Measurements from ENCODE around the gene EPHA1. TPM values are rescaled to one million over a fixed set of nuclear protein-coding genes. Genes with fewer than 3 reads are reported as not detected.

Gene EPHA1
- total RNA-seq, 1 experiment from 2014 or later = 0.39 TPM

DNA sequence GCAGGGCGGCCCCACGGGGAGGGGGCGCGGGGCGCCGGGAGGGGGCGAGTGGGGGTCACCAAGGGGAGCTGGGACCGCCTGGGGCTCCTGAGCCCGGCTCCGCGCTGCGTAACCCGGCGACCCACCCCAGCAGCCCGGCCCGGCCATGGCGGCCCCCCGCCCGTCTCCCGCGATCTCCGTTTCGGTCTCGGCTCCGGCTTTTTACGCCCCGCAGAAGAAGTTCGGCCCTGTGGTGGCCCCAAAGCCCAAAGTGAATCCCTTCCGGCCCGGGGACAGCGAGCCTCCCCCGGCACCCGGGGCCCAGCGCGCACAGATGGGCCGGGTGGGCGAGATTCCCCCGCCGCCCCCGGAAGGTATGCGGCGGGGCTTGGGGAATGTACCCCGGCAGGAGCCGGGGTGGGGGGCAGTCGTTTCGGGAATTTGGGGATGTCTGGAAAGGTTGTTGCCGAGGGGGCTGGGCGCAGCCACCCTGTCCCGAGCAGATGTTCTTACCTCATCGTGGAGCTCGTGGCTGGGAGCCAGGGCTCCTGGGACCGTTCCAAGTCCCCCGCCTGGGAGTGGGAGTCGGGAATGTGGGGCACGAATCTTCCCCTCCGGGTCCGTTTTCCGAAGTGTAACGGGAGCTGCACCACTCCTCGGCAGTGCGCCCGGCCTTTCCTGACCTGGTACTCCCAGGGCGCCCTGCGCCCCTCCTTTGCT, 27.1 kb downstream of the EPHA1 start:
- H3K4me3 ChIP-seq (ENCODE audit: low read depth in 2 of 2, low read length in 2 of 2) = peak overlapping the region; percentile 80 to 96
- H3K9me3 ChIP-seq (ENCODE audit: control insufficient read depth, insufficient read depth, low read depth, low read length) = no peaks in the 10 kb centered on the region
- ChIA-PET CTCF (no interaction called here), POLR2A (no interaction called here)
- ATAC-seq (no peak; the same call in 1 of the 2 replicates), DNase-seq (ENCODE audit: low read depth, low spot score) (no peak)
- peak overlapping the region; percentile 82 for H3K27ac ChIP-seq (ENCODE audit: low read length)
- TF ChIP-seq TCF7L2 (IDR thresholded peaks at IDR 0.05; ENCODE audit: low read depth, low read length) (no peak), SIN3A (IDR thresholded peaks at IDR 0.05; ENCODE audit: borderline replicate concordance, insufficient read depth, low read depth, low read length) (no peak), POLR2AphosphoS5 (IDR thresholded peaks at IDR 0.05; ENCODE audit: low read depth, low read length) (no peak)
- TF ChIP-seq, protein P1, sequence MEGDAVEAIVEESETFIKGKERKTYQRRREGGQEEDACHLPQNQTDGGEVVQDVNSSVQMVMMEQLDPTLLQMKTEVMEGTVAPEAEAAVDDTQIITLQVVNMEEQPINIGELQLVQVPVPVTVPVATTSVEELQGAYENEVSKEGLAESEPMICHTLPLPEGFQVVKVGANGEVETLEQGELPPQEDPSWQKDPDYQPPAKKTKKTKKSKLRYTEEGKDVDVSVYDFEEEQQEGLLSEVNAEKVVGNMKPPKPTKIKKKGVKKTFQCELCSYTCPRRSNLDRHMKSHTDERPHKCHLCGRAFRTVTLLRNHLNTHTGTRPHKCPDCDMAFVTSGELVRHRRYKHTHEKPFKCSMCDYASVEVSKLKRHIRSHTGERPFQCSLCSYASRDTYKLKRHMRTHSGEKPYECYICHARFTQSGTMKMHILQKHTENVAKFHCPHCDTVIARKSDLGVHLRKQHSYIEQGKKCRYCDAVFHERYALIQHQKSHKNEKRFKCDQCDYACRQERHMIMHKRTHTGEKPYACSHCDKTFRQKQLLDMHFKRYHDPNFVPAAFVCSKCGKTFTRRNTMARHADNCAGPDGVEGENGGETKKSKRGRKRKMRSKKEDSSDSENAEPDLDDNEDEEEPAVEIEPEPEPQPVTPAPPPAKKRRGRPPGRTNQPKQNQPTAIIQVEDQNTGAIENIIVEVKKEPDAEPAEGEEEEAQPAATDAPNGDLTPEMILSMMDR (IDR thresholded peaks at IDR 0.05) = no peak
- TF ChIP-seq, protein P2, sequence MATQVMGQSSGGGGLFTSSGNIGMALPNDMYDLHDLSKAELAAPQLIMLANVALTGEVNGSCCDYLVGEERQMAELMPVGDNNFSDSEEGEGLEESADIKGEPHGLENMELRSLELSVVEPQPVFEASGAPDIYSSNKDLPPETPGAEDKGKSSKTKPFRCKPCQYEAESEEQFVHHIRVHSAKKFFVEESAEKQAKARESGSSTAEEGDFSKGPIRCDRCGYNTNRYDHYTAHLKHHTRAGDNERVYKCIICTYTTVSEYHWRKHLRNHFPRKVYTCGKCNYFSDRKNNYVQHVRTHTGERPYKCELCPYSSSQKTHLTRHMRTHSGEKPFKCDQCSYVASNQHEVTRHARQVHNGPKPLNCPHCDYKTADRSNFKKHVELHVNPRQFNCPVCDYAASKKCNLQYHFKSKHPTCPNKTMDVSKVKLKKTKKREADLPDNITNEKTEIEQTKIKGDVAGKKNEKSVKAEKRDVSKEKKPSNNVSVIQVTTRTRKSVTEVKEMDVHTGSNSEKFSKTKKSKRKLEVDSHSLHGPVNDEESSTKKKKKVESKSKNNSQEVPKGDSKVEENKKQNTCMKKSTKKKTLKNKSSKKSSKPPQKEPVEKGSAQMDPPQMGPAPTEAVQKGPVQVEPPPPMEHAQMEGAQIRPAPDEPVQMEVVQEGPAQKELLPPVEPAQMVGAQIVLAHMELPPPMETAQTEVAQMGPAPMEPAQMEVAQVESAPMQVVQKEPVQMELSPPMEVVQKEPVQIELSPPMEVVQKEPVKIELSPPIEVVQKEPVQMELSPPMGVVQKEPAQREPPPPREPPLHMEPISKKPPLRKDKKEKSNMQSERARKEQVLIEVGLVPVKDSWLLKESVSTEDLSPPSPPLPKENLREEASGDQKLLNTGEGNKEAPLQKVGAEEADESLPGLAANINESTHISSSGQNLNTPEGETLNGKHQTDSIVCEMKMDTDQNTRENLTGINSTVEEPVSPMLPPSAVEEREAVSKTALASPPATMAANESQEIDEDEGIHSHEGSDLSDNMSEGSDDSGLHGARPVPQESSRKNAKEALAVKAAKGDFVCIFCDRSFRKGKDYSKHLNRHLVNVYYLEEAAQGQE (IDR thresholded peaks at IDR 0.05; ENCODE audit: insufficient read depth in 1 of 2, low read depth in 2 of 2, low read length in 1 of 2) = no peak
- BruUV-seq (replicated peaks) = no TSS peak
- peaks cover 12% of the 10 kb centered on the region; the same call in 1 of the 2 replicates for H3K4me1 ChIP-seq (ENCODE audit: control insufficient read depth, insufficient read depth, low read length)
- peaks cover 5% of the 10 kb centered on the region; the same call in 1 of the 2 replicates for H3K36me3 ChIP-seq (ENCODE audit: control insufficient read depth, insufficient read depth, low read length)
- in situ Hi-C loops (cut with HindIII; ENCODE audit: low pct_unique_long_range_greater_than_20kb, low sequenced_read_pairs) = no loop called here
- no peaks in the 10 kb centered on the region for H3K27me3 ChIP-seq (ENCODE audit: control insufficient read depth, insufficient read depth, low read length)
- intact Hi-C loops (cut with micrococcal nuclease; ENCODE audit: unreplicated experiment) = no loop called here

DNA sequence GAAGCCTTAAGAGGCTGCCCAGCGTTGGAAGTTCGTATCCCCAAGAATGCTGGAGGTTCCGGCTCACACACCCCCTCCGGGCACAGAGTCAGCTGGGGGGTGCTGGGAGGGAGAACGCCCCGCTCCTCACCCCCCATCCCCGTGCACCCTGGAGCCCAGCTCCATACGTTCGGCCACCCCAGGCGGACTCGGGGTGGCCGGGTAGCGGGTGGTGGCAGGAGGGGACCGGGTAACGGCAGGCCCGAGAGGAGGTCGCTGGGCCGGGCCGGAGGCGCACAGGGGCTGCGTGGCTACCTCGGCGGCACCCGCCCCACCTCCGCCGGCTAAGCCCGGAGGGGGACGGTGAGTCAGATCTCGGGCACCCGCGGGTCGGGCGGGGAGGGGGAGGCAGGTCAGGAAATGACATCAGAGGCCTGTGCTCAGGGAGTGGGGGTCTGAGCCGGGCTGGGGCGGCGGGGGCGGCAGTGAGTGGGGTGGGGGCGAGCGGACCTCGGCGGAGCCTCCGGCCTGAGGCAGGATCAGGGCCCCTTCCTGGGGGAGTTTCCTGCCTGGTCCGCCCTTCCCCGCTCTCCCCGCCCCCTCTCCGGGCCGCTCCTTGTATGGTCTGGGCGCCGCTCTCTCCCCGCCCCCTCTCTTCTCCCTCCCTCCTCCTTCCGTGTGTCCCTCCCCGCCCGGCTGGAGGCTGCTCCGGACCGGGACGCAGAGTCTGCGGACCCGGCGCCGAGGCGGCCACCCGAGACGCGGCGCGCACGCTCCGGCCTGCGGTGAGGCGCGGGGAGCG, 27.8 kb downstream of the EPHA1 start, which contains the start of gene ZYX:
ZYX (plus strand) TSS at position 700 of the 781 bp plus-strand sequence. CDS start 227 bp downstream, outside the sequence.
- intact Hi-C loops (cut with micrococcal nuclease; ENCODE audit: unreplicated experiment) (no loop called here), in situ Hi-C loops (cut with HindIII; ENCODE audit: low pct_unique_long_range_greater_than_20kb, low sequenced_read_pairs) (no loop called here)
- TF ChIP-seq POLR2AphosphoS5 (IDR thresholded peaks at IDR 0.05; ENCODE audit: low read depth, low read length) = peak; percentile 62
- TF ChIP-seq TCF7L2 (IDR thresholded peaks at IDR 0.05; ENCODE audit: low read depth, low read length) = no peak
- TF ChIP-seq, protein P1 (IDR thresholded peaks at IDR 0.05) = no peak
- 0 out of 2 replicates have a peak, but pooled peaks have one; percentile 20 for TF ChIP-seq SIN3A (IDR thresholded peaks at IDR 0.05; ENCODE audit: borderline replicate concordance, insufficient read depth, low read depth, low read length)
- TF ChIP-seq, protein P2 (IDR thresholded peaks at IDR 0.05; ENCODE audit: insufficient read depth in 1 of 2, low read depth in 2 of 2, low read length in 1 of 2) = no peak
- Histone ChIP-seq H3K27ac (ENCODE audit: low read length) (peak within 1 kb of the TSS; percentile 86), H3K4me1 (ENCODE audit: control insufficient read depth, insufficient read depth, low read length) (peaks cover 12% of the 10 kb centered on the region; the same call in 1 of the 2 replicates), H3K9me3 (ENCODE audit: control insufficient read depth, insufficient read depth, low read depth, low read length) (no peaks in the 10 kb centered on the region), H3K36me3 (ENCODE audit: control insufficient read depth, insufficient read depth, low read length) (peaks cover 5% of the 10 kb centered on the region; the same call in 1 of the 2 replicates), H3K4me3 (ENCODE audit: low read depth in 2 of 2, low read length in 2 of 2) (peak within 1 kb of the TSS; percentile 80 to 96), H3K27me3 (ENCODE audit: control insufficient read depth, insufficient read depth, low read length) (no peaks in the 10 kb centered on the region)
- BruUV-seq (replicated peaks) = no TSS peak
- ChIA-PET CTCF (interaction anchor here (0.7 to 1.0 kb wide), 5 partner anchors 9 to 783 kb away, joined by 3 to 8 read pairs (median 5); no protein-coding TSS in a partner anchor), POLR2A (no interaction called here)
- ATAC-seq (peak; percentile 89), DNase-seq (ENCODE audit: low read depth, low spot score) (peak; percentile 66)

All from Panc1 (cell line).